ENCODE measurements around the gene IGSF9B.
A peak's percentile ranks its signal among the peaks of the same experiment; 100 is the strongest.
"Not testable (repeated sequence)": the region's sequence is repeated elsewhere in the genome, so short reads cannot be mapped to it uniquely, and the experiment has no call there.

The IGSF9B gene, protein sequence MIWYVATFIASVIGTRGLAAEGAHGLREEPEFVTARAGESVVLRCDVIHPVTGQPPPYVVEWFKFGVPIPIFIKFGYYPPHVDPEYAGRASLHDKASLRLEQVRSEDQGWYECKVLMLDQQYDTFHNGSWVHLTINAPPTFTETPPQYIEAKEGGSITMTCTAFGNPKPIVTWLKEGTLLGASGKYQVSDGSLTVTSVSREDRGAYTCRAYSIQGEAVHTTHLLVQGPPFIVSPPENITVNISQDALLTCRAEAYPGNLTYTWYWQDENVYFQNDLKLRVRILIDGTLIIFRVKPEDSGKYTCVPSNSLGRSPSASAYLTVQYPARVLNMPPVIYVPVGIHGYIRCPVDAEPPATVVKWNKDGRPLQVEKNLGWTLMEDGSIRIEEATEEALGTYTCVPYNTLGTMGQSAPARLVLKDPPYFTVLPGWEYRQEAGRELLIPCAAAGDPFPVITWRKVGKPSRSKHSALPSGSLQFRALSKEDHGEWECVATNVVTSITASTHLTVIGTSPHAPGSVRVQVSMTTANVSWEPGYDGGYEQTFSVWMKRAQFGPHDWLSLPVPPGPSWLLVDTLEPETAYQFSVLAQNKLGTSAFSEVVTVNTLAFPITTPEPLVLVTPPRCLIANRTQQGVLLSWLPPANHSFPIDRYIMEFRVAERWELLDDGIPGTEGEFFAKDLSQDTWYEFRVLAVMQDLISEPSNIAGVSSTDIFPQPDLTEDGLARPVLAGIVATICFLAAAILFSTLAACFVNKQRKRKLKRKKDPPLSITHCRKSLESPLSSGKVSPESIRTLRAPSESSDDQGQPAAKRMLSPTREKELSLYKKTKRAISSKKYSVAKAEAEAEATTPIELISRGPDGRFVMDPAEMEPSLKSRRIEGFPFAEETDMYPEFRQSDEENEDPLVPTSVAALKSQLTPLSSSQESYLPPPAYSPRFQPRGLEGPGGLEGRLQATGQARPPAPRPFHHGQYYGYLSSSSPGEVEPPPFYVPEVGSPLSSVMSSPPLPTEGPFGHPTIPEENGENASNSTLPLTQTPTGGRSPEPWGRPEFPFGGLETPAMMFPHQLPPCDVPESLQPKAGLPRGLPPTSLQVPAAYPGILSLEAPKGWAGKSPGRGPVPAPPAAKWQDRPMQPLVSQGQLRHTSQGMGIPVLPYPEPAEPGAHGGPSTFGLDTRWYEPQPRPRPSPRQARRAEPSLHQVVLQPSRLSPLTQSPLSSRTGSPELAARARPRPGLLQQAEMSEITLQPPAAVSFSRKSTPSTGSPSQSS (N-terminal part only)

DNA sequence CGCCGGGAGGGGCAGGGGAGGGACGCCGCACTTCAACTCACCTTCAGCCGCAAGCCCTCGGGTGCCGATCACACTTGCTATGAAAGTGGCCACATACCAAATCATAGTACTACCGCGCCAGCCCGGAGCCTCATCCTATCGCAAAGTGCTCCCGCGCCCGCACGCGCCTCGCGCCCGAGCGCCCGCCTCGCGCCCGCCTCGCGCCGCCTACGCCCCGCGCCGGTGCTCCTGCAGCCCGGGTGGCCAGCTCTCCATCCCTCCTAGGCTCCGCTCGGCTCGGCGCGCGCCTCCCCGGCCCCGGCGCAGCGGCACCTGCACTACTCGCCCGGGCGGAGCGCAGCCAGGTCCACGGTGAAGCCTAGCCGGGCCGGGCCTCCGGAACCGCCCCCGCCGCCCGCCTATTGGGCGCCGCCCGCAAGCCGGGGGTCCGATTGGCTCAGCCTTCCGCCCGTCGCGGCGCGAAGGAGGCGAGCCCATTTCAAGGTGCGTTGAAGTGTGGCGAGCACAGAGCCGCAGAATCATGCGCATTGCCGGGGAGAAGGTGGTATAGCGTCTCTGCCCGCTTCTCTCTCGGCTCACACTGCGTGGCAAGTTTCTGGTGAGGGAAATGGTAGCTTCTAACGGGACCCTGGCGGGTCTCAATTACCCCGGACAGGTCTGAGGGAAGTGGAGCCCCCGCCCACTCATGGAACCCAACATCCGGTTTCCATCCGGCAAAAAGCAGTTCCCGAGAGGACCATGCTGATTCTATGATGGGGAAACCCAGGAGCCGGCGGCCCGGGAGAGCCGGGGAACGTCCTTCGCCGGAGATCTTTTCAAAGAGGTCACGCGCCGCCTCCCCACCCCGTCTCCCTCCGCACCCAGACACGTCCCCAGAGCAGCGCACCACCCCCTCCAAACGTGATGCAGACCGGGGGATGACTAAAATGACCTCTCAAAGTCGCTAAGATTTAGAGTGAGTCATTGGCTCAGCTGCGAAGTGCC is at the start of gene IGSF9B:
TSS of gene IGSF9B (minus strand) at position 319 of the 984 bp plus-strand sequence. CDS start at position 105, 214 bp downstream.
- DNase-seq (ENCODE audit: low spot score): peak; percentile 99

DNA sequence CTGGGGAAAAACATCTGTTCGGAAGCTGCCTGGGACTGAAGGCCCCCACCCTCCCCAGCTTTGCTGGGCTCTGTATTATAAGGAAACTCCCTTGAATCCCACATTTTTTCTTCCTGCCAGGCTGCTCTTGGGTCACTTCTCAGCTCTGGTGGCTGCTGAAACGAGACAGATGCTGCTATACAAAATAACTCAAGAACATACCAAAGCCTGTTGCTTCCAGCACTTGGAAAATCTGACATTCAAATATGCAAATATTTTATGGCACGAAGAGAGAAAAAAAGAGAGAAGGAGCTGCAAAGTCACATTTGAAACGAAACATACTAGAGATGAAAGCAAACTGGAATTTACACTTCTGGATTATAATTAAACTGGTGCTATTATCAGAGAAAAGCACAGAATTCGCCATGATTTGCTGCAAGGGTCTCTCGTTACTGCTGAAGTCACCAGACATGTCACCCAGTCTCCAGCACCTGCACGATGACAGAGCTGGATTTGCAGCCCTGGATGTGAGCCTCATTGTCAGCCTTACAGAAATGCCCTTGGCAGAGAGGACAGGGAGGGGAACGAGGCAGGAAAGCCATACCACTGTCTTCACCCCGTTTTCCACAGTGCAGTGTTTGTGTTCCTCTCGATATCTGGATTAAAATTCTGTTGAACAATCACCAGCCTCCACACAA is 47.9 kb upstream of the IGSF9B start:
- no peak for DNase-seq (ENCODE audit: low spot score)

DNA sequence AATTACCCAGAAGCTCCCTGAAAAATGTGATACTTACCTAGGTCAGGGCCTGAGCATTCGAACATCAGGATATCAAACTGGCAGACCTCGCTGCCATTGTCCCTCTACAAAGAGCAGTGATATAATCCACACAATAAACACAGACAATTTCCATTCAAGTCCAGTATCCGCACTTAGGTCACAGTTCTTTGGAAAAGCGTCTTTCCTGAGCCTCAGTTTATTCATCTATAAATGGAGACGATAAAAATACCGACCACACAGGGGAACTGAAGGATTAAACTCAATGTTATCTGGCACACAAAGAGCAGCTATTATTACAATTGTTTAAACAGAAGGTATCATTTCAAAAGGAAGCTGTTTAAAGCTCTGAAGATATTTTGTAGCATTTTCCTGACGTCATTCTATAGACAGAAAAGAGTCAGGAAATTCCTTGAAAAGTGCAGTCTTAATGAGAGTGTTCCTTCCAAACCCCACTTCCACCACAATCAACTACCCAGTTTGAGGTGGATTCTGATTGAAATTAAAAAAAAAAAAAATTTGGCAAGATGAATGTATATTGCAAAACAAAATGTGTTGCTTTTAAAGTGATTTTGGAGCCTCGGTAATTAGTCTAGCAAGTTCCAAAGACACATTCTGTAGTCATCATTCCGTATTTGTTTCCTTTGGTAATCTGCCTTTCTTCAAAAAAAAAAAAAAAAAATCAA is 47.2 kb upstream of the IGSF9B start:
- no peak for DNase-seq (ENCODE audit: low spot score)

DNA sequence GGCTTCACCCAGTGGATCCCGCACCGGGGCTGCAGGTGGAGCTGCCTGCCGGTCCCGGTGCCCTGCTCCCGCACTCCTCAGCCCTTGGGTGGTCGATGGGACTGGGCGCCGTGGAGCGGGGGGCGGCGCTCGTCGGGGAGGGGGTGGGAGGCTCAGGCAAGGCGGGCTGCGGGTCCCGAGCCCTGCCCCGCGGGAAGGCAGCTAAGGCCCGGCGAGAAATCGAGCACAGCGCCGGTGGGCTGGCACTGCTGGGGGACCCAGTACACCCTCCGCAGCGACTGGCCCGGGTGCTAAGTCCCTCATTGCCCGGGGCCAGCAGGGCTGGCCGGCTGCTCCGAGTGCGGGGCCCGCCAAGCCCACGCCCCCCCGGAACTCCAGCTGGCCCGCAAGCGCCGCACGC is 46.1 kb upstream of the IGSF9B start:
- not testable (repeated sequence) for DNase-seq (ENCODE audit: low spot score)

DNA sequence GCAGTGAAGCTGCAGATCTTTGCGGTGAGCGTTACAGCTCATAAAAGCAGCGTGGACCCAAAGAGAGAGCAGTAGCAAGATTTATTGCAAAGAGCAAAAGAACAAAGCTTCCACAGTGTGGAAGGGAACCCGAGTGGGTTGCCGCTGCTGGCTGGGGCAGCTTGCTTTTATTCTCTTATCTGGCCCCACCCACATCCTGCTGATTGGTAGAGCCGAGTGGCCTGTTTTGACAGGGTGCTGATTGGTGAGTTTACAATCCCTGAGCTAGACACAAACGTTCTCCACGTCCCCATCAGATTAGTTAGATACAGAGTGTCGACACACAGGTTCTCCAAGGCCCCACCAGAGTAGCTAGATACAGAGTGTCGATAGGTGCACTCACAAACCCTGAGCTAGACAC is 45.6 kb upstream of the IGSF9B start:
- DNase-seq (ENCODE audit: low spot score): not testable (repeated sequence)

DNA sequence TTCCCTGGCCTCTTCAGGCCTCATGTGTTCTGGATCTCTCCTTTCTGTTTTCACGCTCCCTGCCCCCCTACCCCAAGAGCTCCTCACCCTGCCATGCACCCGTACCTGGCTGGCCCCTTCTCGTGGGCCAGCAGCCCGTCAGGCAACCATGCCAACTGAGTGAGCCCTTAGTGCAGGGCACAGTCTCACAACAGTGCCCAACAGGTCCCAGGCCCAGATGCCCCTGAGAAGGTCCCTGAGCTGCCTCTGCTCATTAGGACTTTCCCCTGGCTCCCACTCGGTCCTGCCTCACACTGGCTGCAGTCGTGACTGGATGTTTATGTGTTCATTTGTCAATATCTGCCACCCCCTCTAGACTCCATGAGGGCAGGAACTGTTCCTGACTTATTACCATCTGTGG is 44.8 kb upstream of the IGSF9B start:
- DNase-seq (ENCODE audit: low spot score): no peak

DNA sequence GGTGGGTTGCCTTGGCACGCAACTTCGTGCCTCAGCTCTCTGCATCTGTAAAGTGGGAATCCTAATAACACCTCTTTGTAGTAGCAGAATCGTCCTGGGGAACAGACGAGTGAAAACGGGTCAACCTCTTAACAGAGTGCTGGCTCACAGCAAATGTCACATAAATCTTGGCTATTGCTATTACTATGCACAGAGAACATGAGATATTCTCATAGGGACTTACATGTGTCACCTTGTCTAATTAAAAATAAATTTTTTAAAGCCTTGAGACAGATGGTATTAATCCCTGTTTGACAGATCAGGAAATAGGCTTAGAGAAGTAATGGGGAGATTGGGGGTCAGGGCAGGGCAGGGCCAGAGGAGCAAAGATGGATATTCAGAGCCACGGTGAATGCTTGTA is 44.3 kb upstream of the IGSF9B start:
- no peak for DNase-seq (ENCODE audit: low spot score)

DNA sequence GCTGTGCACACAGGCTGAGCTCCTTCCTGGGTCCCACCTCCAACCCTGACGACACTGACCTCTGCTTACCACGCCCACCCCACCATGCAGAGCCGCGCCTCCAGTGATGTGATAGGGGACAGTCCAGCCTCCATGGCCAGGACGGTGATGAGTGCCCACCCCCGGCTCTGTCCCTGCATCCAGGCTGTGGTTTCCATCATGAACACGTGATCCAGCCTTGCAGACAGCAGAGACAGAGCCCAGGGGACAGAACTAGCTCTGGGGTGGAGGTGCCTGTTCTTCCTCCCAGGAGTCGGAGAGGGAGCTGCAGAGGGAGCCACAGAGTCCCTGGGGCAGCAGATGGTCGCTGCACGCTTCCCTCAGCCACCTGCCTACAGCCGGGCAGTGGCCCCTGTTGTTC is 42.6 kb upstream of the IGSF9B start:
- DNase-seq (ENCODE audit: low spot score): no peak

DNA sequence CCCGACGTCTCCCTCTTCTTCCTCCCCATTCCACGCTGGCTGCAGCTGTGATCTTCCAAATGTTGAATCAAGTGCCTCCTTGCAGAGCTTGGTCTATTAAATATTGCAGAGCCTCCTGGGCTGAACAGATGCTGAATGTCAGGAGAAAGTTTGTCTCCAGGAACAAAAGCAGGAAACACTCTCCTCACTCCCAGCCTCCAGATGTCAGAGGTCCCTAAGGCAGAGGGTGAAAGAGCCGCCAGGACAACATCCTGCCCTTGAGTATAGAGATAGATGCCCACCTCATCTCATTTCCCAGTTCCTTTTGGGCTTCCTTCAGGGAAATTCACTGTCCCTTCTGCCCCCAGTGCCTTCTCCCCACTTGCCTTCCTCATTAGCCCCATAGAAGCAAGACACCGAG is 40.8 kb upstream of the IGSF9B start:
- DNase-seq (ENCODE audit: low spot score): no peak

DNA sequence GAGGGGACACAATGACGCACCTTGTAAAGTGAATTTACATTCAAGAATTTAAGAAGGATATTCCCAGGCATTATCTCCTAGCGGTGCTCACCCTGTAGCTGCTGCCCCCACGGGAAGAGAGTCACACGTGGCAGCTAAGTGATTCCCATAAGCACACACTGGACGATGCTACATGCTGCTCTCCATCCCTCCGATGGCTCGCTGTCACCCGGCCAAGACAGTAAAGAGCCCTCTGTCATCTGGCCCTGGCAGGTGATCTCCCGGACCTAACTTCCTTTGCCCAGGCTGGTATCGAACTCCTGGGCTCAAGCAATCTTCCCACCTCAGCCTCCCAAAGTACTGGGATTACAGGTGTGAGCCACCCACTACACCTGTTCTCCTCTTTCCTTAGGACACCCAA is 39.9 kb upstream of the IGSF9B start:
- no peak for DNase-seq (ENCODE audit: low spot score)

DNA sequence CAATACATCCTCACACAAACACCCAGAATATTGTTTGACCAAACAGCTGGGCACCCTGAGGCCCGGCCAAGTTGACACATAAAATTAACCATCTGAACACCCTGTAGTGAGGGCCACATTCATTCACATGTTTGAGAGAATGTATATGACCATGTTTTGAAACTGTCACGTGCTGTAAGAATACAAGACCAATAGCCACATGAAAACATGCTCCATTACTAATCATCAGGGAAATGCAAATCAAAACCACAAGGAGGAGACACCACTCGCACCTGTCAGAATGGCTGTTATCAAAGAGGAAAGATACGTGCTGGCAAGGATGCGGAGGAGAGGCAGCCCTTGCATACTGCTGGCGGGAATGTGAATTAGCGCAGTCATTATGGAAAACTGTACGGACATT is 38.3 kb upstream of the IGSF9B start:
- peak; percentile 31 for DNase-seq (ENCODE audit: low spot score)

DNA sequence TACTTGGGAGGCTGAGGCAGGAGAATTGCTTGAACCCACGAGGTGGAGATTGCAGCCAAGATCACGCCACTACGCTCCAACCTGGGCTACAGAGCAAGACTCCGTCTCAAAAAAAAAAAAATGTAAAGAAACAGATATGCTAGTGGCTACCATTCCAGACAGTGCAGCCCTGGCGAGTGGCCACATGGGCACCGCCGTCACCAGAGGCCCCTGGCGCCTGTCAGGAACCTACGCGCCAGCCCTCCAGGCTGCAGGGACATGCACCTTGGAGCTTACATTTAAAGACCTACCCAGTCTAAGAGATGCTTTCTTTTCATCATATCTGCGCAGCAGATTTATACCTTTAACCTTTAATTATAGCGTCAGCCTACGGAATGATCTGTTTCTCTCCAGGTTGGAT is 37.2 kb upstream of the IGSF9B start:
- no peak for DNase-seq (ENCODE audit: low spot score)

DNA sequence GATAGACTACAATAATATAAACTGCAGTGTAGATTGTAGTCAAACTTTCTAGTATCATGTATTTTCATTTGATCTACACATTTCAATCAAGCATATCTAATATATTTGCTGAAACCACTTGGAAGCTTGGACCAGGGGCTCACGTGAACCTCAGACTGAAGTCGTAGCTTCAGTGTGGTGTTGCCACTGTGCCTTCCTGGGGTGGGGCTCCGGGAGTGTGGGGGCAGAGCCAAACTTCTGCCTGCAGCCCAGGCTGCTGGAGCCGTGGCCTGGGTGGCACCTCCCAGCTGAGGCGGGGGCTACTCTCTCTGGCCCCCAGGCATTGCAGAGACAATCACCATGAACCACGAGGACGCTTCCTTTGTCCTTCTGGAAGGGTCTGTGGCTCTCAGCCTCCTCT is 36.3 kb upstream of the IGSF9B start:
- no peak for DNase-seq (ENCODE audit: low spot score)

DNA sequence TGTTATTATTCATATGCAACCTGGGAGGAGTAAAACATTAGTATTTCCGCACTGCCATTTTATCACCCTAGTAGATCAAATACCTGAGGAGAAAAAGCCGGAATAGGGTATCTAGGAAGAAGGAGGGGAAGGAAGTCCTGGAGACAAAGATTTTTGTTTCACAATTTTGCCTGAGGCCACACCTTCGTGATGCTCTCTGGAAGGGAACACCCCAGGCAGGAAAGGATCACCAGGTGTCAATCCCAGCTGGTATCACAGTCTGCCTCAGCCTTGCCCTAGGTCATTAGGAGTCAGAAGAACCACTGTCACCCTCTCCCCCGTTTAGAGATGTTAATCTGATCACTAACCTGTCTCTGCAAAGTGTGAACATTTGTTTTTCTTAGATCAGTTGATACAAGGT is 35.4 kb upstream of the IGSF9B start:
- DNase-seq (ENCODE audit: low spot score): no peak

DNA sequence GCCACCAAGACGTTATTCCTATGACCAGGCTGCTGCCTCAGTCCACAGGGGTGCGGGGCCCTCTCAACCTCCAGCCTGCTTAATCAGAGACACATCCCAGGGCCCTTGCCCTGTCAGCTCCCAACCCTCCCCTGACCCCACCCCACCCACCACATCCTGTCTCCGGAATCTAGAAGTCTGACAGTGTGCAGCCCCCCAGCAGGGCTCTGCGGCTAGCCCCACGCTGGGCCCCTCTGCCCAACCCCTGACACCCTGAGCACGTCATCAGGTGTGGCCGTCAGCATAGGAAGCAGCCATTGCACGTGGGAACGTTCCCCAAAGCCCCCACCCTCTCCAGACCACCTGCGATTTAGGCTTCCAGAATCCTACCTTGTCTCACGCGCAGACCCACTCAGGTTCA is 34.3 kb upstream of the IGSF9B start:
- no peak for DNase-seq (ENCODE audit: low spot score)

DNA sequence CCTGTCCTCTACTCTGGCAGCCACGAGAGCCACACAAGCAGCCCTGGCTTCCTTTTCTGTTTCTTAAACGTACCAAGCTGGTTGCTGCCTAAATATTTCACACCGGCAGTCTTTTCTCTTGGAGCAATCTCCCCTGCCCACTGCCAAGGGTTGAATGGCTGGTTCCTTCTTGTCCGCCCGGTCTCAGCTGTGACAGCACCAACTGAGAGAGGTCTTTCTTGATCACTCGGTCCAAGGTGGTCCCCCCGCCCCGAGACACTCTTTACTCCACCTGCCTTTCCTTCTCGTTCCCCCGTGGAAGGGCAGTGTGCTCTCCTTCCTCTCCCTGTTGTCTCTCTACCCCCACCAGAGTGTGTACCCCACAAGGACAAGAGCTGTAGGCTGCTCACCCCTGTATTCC is 33.7 kb upstream of the IGSF9B start:
- DNase-seq (ENCODE audit: low spot score): no peak

DNA sequence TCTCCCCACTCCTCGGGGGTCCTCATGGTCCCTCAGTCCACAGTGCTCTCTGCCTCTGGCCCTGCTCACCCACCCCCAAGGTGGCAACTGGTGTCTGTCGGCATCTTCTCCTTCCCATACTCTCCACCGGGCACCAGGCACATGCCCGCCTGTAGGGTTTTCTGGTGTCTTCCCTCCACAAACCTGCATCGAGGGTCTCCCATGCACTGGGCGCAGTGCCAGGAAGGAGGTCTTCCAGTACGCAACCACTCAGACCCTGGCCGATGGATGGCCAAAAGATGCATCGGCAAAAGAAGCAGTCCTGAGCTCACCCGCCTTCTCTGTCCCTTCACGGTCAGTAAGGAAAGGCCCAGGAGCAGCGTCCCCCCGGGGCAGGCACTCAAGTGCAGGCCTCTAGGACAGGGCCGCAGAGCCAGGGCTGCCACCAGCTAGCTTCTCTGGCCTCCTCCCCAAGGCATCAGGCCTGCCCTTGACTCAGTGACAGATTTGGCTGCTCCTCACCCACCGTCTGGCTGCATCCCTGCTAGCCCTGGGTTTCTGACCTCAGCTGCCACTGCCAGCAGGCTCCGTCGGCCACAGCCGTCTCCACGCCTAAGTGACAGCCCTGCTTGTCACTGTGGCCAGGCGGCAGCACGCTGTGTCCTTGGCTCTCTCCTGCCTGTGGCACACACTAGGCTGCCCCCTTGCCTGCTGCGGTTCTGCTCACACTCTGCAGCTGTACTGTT is 32.1 kb upstream of the IGSF9B start:
- no peak for DNase-seq (ENCODE audit: low spot score)

DNA sequence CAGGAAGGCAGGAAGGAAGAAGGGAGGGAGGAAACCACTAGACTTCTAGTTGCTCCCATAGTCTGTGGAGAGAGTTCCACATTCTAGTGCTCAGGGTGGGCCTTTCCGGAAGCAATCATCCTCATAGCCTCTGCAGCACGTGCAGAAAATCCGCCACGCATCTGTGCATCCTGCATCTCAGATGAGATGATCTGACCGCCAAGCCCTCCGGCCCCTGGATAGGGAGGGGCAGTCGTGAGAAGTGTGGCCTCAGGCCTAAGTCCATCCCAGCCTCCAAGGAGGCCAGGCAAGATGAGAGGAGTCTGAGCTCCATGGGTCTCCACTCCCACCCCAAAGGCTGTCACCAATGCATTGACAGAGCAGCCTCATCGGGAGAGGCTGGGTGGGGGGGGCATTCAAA is 30.4 kb upstream of the IGSF9B start:
- no peak for DNase-seq (ENCODE audit: low spot score)
